Measurements from ENCODE around the gene LIN9.

DNA sequence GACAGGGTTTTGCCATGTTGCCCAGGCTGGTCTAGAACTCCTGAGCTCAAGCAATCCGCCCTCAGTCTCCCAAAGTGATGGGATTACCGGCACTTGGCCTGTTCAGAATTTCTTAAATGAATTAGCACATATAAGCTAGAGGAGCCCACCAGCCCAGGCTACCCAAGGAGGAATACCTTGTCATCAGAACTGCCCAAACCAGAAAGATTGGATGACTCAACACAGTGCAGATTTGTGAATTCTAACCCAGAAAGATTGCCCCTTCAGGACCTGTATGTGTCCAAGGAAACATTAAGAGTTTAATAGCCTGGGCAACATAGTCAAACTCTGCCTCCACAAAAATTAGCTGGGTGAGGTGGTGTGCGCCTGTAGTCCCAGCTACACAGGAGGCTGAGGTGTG lies 14.0 kb upstream of the LIN9 start:
- TF ChIP-seq, protein P1, sequence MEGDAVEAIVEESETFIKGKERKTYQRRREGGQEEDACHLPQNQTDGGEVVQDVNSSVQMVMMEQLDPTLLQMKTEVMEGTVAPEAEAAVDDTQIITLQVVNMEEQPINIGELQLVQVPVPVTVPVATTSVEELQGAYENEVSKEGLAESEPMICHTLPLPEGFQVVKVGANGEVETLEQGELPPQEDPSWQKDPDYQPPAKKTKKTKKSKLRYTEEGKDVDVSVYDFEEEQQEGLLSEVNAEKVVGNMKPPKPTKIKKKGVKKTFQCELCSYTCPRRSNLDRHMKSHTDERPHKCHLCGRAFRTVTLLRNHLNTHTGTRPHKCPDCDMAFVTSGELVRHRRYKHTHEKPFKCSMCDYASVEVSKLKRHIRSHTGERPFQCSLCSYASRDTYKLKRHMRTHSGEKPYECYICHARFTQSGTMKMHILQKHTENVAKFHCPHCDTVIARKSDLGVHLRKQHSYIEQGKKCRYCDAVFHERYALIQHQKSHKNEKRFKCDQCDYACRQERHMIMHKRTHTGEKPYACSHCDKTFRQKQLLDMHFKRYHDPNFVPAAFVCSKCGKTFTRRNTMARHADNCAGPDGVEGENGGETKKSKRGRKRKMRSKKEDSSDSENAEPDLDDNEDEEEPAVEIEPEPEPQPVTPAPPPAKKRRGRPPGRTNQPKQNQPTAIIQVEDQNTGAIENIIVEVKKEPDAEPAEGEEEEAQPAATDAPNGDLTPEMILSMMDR (IDR thresholded peaks at IDR 0.05 in 4 of 5, conservative IDR thresholded peaks at IDR 0.05 in 1 of 5) = no peak
- no peak for TF ChIP-seq POLR2A (IDR thresholded peaks at IDR 0.05)
